GM12873 (cell line): ENCODE data around the gene DAG1.

ENCODE experiments used
- CTCF ChIP-seq: IDR thresholded peaks from 2 replicates; pipeline ENCODE4 v1.5.1; 2012; ENCODE audit warnings: low read depth, mild to moderate bottlenecking, moderate library complexity, low read length, control low read depth; ENCODE audit not compliant: insufficient read depth; ENCODE audit errors: missing control alignments

The DAG1 gene

GRCh38 chr3:49471856-49472495 lies 1.9 kb downstream of the DAG1 start:
- no peak for TF ChIP-seq CTCF

GRCh38 chr3:49476563-49476962 lies 6.5 kb downstream of the DAG1 start:
- no peak for TF ChIP-seq CTCF

DNA sequence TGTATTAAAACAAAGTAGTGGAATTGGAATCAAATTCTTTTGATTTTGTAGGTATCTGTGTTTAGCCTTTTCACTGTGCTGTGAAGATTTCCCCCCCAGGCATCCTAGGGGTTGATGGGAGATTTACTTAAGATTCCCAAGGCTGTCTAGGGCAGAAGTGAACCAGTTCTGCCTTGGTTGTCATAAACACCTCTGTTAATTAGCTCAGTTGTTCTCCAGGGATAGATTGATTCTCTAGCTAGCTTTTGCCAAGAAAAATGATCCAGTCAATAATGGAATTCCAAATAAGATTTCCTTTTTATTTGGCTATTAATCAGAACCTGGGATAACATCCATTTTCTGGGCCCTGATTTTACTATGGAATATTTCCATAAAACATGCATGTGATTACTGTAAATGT lies 12.7 kb downstream of the DAG1 start:
- TF ChIP-seq CTCF = no peak

DNA sequence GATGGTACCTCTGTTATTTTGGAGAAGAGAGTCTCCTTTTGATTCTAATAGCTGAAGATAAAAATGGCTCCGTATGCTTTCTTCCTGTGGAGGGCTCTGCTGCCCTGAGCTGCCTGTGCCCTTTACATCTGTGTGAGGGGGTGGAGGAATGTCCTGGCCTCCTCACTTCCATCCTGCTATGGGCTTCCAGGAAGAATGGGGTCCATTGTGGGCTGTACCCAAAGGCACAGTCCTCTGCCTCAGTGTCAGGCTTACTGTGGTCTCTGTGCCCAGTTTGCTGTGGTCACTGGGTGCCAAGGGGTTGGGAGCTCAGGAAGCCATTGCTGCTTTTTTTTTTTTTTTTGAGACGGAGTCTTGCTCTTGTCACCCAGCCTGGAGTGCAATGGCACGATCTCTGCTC lies 14.4 kb downstream of the DAG1 start:
- no peak for TF ChIP-seq CTCF

GRCh38 chr3:49489247-49489646 lies 19.2 kb downstream of the DAG1 start:
- TF ChIP-seq CTCF = no peak

GRCh38 chr3:49492969-49493368 lies 22.9 kb downstream of the DAG1 start:
- no peak for TF ChIP-seq CTCF

GRCh38 chr3:49493901-49494300 lies 23.8 kb downstream of the DAG1 start:
- no peak for TF ChIP-seq CTCF
